ENCODE data around the gene CLTB.
"Not testable (repeated sequence)": the region's sequence is repeated elsewhere in the genome, so short reads cannot be mapped to it uniquely, and the experiment has no call there.

Gene CLTB

GRCh38 chr5:176415240-176415951 is 943 bp downstream of the CLTB start:
- Histone ChIP-seq H3K4me1 (ENCODE audit: control insufficient read depth in 2 of 2, insufficient read depth in 2 of 2, low read length in 2 of 2) (peaks cover 26 to 39% of the 10 kb centered on the region in 2 donors), H3K9me3 (ENCODE audit: control insufficient read depth in 2 of 2, low read length in 2 of 2) (no peaks in the 10 kb centered on the region), H3K36me3 (ENCODE audit: control insufficient read depth in 2 of 2, insufficient read depth in 2 of 2, low read length in 2 of 2) (peaks cover 1 to 6% of the 10 kb centered on the region in 2 donors), H3K27ac (ENCODE audit: low read depth in 2 of 2, low read length in 2 of 2) (peak overlapping the region; percentile 84 to 86), H3K27me3 (ENCODE audit: control insufficient read depth in 2 of 2, insufficient read depth in 2 of 2, low read length in 2 of 2) (no peaks in the 10 kb centered on the region), H3K4me3 (ENCODE audit: low read length in 2 of 2) (peak overlapping the region; percentile 89 to 93), H3K9ac (ENCODE audit: low read depth in 1 of 2, low read length in 2 of 2) (peak overlapping the region; percentile 81 to 97)

DNA sequence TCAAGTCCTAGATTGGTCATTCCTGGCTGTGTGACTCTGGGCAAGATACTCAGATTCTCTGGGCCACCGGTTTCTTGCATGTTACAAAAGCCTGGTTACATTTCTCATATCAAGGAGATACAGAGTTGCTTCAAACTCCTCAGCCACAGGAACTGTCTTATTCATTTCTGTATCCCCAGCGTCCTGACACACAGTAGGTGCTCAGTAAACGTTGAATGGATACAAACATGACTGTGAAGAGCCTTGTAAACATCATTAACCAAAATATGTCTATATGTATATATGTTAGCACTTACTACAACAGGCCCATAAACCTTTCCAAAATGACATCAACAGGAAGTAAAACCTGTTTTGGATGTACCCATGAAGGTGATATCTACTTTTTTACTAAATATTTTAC is 1.6 kb downstream of the CLTB start:
- Histone ChIP-seq H3K36me3 (ENCODE audit: control insufficient read depth in 2 of 2, insufficient read depth in 2 of 2, low read length in 2 of 2) (peaks cover 6 to 12% of the 10 kb centered on the region in 2 donors), H3K9me3 (ENCODE audit: control insufficient read depth in 2 of 2, low read length in 2 of 2) (no peaks in the 10 kb centered on the region), H3K27ac (ENCODE audit: low read depth in 2 of 2, low read length in 2 of 2) (peak overlapping the region in 1 of 2 donors; percentile 84), H3K9ac (ENCODE audit: low read depth in 1 of 2, low read length in 2 of 2) (peak overlapping the region; percentile 81 to 97), H3K4me3 (ENCODE audit: low read length in 2 of 2) (peak overlapping the region; percentile 89 to 93), H3K27me3 (ENCODE audit: control insufficient read depth in 2 of 2, insufficient read depth in 2 of 2, low read length in 2 of 2) (no peaks in the 10 kb centered on the region), H3K4me1 (ENCODE audit: control insufficient read depth in 2 of 2, insufficient read depth in 2 of 2, low read length in 2 of 2) (peaks cover 26 to 39% of the 10 kb centered on the region in 2 donors)

GRCh38 chr5:176413709-176414191 is 2.6 kb downstream of the CLTB start:
- Histone ChIP-seq H3K27ac (ENCODE audit: low read depth in 2 of 2, low read length in 2 of 2) (peak overlapping the region in 1 of 2 donors; percentile 24), H3K27me3 (ENCODE audit: control insufficient read depth in 2 of 2, insufficient read depth in 2 of 2, low read length in 2 of 2) (no peaks in the 10 kb centered on the region), H3K4me3 (ENCODE audit: low read length in 2 of 2) (no peak overlapping the region), H3K4me1 (ENCODE audit: control insufficient read depth in 2 of 2, insufficient read depth in 2 of 2, low read length in 2 of 2) (peaks cover 26 to 39% of the 10 kb centered on the region in 2 donors), H3K9ac (ENCODE audit: low read depth in 1 of 2, low read length in 2 of 2) (peak overlapping the region in 1 of 2 donors; percentile 97), H3K9me3 (ENCODE audit: control insufficient read depth in 2 of 2, low read length in 2 of 2) (no peaks in the 10 kb centered on the region), H3K36me3 (ENCODE audit: control insufficient read depth in 2 of 2, insufficient read depth in 2 of 2, low read length in 2 of 2) (peaks cover 6 to 17% of the 10 kb centered on the region in 2 donors)

GRCh38 chr5:176413255-176413565 is 3.1 kb downstream of the CLTB start:
- Histone ChIP-seq H3K4me1 (ENCODE audit: control insufficient read depth in 2 of 2, insufficient read depth in 2 of 2, low read length in 2 of 2) (peaks cover 26 to 39% of the 10 kb centered on the region in 2 donors), H3K4me3 (ENCODE audit: low read length in 2 of 2) (no peak overlapping the region), H3K9ac (ENCODE audit: low read depth in 1 of 2, low read length in 2 of 2) (peak overlapping the region in 1 of 2 donors; percentile 97), H3K9me3 (ENCODE audit: control insufficient read depth in 2 of 2, low read length in 2 of 2) (no peaks in the 10 kb centered on the region), H3K27me3 (ENCODE audit: control insufficient read depth in 2 of 2, insufficient read depth in 2 of 2, low read length in 2 of 2) (no peaks in the 10 kb centered on the region), H3K27ac (ENCODE audit: low read depth in 2 of 2, low read length in 2 of 2) (peak overlapping the region in 1 of 2 donors; percentile 16), H3K36me3 (ENCODE audit: control insufficient read depth in 2 of 2, insufficient read depth in 2 of 2, low read length in 2 of 2) (peaks cover 6 to 21% of the 10 kb centered on the region in 2 donors)

DNA sequence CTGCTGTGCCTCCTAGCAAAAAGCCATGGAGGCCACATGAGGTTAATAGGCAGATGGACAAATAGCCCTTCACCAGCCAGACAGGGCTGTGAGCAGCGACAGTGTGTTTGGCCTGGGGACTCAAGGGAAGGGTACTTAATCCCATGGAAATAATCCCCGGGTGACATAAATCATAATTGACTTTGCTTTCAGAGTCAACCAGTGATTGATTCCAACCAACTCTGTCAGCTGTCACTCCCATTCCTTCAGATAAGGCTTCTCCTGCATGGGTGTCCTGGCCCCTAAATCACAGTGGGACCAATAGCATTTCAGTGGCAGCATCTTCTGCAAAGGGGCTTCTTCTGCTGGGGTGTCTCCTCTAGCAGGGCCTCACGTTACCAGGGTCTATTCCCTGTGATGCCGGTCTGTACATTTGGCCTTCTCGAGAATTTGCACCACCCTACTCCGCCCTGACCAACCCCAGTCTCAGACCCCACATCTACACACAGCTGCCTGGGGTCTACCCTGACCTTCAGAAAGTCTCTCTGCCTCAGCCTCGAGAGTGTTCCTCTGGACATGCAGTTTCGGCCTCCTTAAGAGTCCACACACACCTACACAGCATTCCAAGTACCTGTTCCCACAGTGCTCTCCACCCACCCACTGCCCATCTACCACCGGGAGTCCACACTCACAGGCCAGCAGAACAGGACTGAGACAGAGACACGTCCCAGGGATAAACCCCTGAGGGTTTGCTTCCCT is 3.7 kb downstream of the CLTB start:
- H3K4me3 ChIP-seq (ENCODE audit: low read length in 2 of 2) = no peak overlapping the region
- H3K27me3 ChIP-seq (ENCODE audit: control insufficient read depth in 2 of 2, insufficient read depth in 2 of 2, low read length in 2 of 2) = no peaks in the 10 kb centered on the region
- H3K36me3 ChIP-seq (ENCODE audit: control insufficient read depth in 2 of 2, insufficient read depth in 2 of 2, low read length in 2 of 2) = peaks cover 8 to 26% of the 10 kb centered on the region in 2 donors
- no peaks in the 10 kb centered on the region for H3K9me3 ChIP-seq (ENCODE audit: control insufficient read depth in 2 of 2, low read length in 2 of 2)
- H3K9ac ChIP-seq (ENCODE audit: low read depth in 1 of 2, low read length in 2 of 2) = no peak overlapping the region
- peaks cover 26 to 39% of the 10 kb centered on the region in 2 donors for H3K4me1 ChIP-seq (ENCODE audit: control insufficient read depth in 2 of 2, insufficient read depth in 2 of 2, low read length in 2 of 2)
- peak overlapping the region in 1 of 2 donors; percentile 16 for H3K27ac ChIP-seq (ENCODE audit: low read depth in 2 of 2, low read length in 2 of 2)

- Histone ChIP-seq H3K4me1 (ENCODE audit: control insufficient read depth in 2 of 2, insufficient read depth in 2 of 2, low read length in 2 of 2) (peaks cover 27 to 44% of the 10 kb centered on the region in 2 donors), H3K27me3 (ENCODE audit: control insufficient read depth in 2 of 2, insufficient read depth in 2 of 2, low read length in 2 of 2) (no peaks in the 10 kb centered on the region), H3K4me3 (ENCODE audit: low read length in 2 of 2) (no peak overlapping the region), H3K9ac (ENCODE audit: low read depth in 1 of 2, low read length in 2 of 2) (peak overlapping the region in 1 of 2 donors; percentile 6), H3K36me3 (ENCODE audit: control insufficient read depth in 2 of 2, insufficient read depth in 2 of 2, low read length in 2 of 2) (peaks cover 8 to 43% of the 10 kb centered on the region in 2 donors), H3K27ac (ENCODE audit: low read depth in 2 of 2, low read length in 2 of 2) (no peak overlapping the region), H3K9me3 (ENCODE audit: control insufficient read depth in 2 of 2, low read length in 2 of 2) (no peaks in the 10 kb centered on the region)
Measured at GRCh38 chr5:176410486-176411180, 5.7 kb downstream of the CLTB start.

GRCh38 chr5:176409765-176410164 is 6.6 kb downstream of the CLTB start:
- Histone ChIP-seq H3K36me3 (ENCODE audit: control insufficient read depth in 2 of 2, insufficient read depth in 2 of 2, low read length in 2 of 2) (peaks cover 8 to 43% of the 10 kb centered on the region in 2 donors), H3K4me1 (ENCODE audit: control insufficient read depth in 2 of 2, insufficient read depth in 2 of 2, low read length in 2 of 2) (peaks cover 27 to 45% of the 10 kb centered on the region in 2 donors), H3K4me3 (ENCODE audit: low read length in 2 of 2) (no peak overlapping the region), H3K9ac (ENCODE audit: low read depth in 1 of 2, low read length in 2 of 2) (no peak overlapping the region), H3K9me3 (ENCODE audit: control insufficient read depth in 2 of 2, low read length in 2 of 2) (no peaks in the 10 kb centered on the region), H3K27ac (ENCODE audit: low read depth in 2 of 2, low read length in 2 of 2) (no peak overlapping the region), H3K27me3 (ENCODE audit: control insufficient read depth in 2 of 2, insufficient read depth in 2 of 2, low read length in 2 of 2) (no peaks in the 10 kb centered on the region)

- no peak overlapping the region for H3K4me3 ChIP-seq (ENCODE audit: low read length in 2 of 2)
- no peak overlapping the region for H3K9ac ChIP-seq (ENCODE audit: low read depth in 1 of 2, low read length in 2 of 2)
- peaks cover 24 to 46% of the 10 kb centered on the region in 2 donors for H3K4me1 ChIP-seq (ENCODE audit: control insufficient read depth in 2 of 2, insufficient read depth in 2 of 2, low read length in 2 of 2)
- no peaks in the 10 kb centered on the region for H3K9me3 ChIP-seq (ENCODE audit: control insufficient read depth in 2 of 2, low read length in 2 of 2)
- no peaks in the 10 kb centered on the region for H3K27me3 ChIP-seq (ENCODE audit: control insufficient read depth in 2 of 2, insufficient read depth in 2 of 2, low read length in 2 of 2)
- no peak overlapping the region for H3K27ac ChIP-seq (ENCODE audit: low read depth in 2 of 2, low read length in 2 of 2)
- peaks cover 8 to 41% of the 10 kb centered on the region in 2 donors for H3K36me3 ChIP-seq (ENCODE audit: control insufficient read depth in 2 of 2, insufficient read depth in 2 of 2, low read length in 2 of 2)
Measured at GRCh38 chr5:176408590-176408989, 7.7 kb downstream of the CLTB start.

- H3K9me3 ChIP-seq (ENCODE audit: control insufficient read depth in 2 of 2, low read length in 2 of 2); H3K4me3 ChIP-seq (ENCODE audit: low read length in 2 of 2); H3K27me3 ChIP-seq (ENCODE audit: control insufficient read depth in 2 of 2, insufficient read depth in 2 of 2, low read length in 2 of 2); H3K27ac ChIP-seq (ENCODE audit: low read depth in 2 of 2, low read length in 2 of 2); H3K9ac ChIP-seq (ENCODE audit: low read depth in 1 of 2, low read length in 2 of 2): not testable (repeated sequence)
- Histone ChIP-seq H3K4me1 (ENCODE audit: control insufficient read depth in 2 of 2, insufficient read depth in 2 of 2, low read length in 2 of 2) (peaks cover 25 to 47% of the 10 kb centered on the region in 2 donors), H3K36me3 (ENCODE audit: control insufficient read depth in 2 of 2, insufficient read depth in 2 of 2, low read length in 2 of 2) (peaks cover 8 to 41% of the 10 kb centered on the region in 2 donors)
Measured at GRCh38 chr5:176408252-176408573, 8.1 kb downstream of the CLTB start.

All from mucosa of rectum (tissue), 2 donors.